RWPE2 (cell line): ENCODE results near the gene DAAM1.
A peak's percentile ranks its signal among the peaks of the same experiment; 100 is the strongest.

Experiments
- ATAC-seq: fragments of 200-7000 bp; cut with Tn5 transposase; 3 replicates; pipeline ENCODE4 v1.9.1; 2021; ENCODE audit warnings: low read depth
- DNase-seq: peaks from one replicate; pipeline ENCODE4 v3.0.0-alpha.2; 2020; ENCODE audit warnings: low spot score
- H3K27ac ChIP-seq: fragments of 450-650 bp; 2 replicates; pipeline ENCODE4 v1.5.1; 2017; ENCODE audit warnings: mild to moderate bottlenecking; ENCODE audit not compliant: poor library complexity, severe bottlenecking
- H3K27me3 ChIP-seq: fragments of 250-450 bp; sonication (Bioruptor Pico); 2 replicates; pipeline ENCODE4 v1.5.1; 2021; ENCODE audit warnings: mild to moderate bottlenecking, moderate library complexity; ENCODE audit not compliant: insufficient read depth, poor library complexity, severe bottlenecking
- H3K36me3 ChIP-seq: fragments of 250-450 bp; sonication (Bioruptor Pico); 2 replicates; pipeline ENCODE4 v1.5.1; 2020; ENCODE audit warnings: low read depth, mild to moderate bottlenecking, moderate library complexity
- H3K4me1 ChIP-seq: fragments of 250-450 bp; sonication (Bioruptor Pico); 2 replicates; pipeline ENCODE4 v1.5.1; 2021; ENCODE audit warnings: mild to moderate bottlenecking, moderate library complexity; ENCODE audit not compliant: insufficient read depth, poor library complexity, severe bottlenecking
- H3K4me3 ChIP-seq: fragments of 250-450 bp; sonication (Bioruptor Pico); 2 replicates; pipeline ENCODE4 v1.5.1; 2021; ENCODE audit warnings: mild to moderate bottlenecking, moderate library complexity; ENCODE audit not compliant: severe bottlenecking
- H3K9me3 ChIP-seq: fragments of 250-450 bp; sonication (Bioruptor Pico); 2 replicates; pipeline ENCODE4 v1.5.1; 2021; ENCODE audit warnings: mild to moderate bottlenecking, moderate library complexity; ENCODE audit not compliant: severe bottlenecking
- TF ChIP-seq, protein P1 (sequence below): fragments of 450-650 bp; IDR thresholded peaks from one replicate; pipeline ENCODE4 v1.5.1; 2017; ENCODE audit warnings: mild to moderate bottlenecking, moderate library complexity; ENCODE audit not compliant: poor library complexity, severe bottlenecking

The DAAM1 gene

GRCh38 chr14:59303216-59303615 is 114.7 kb downstream of the DAAM1 start:
- Histone ChIP-seq H3K4me3 (no peak overlapping the region), H3K36me3 (no peaks in the 10 kb centered on the region), H3K9me3 (no peaks in the 10 kb centered on the region), H3K27me3 (no peaks in the 10 kb centered on the region), H3K27ac (no peak overlapping the region), H3K4me1 (peaks cover 31% of the 10 kb centered on the region)
- DNase-seq (no peak), ATAC-seq (no peak)
- TF ChIP-seq, protein P1, sequence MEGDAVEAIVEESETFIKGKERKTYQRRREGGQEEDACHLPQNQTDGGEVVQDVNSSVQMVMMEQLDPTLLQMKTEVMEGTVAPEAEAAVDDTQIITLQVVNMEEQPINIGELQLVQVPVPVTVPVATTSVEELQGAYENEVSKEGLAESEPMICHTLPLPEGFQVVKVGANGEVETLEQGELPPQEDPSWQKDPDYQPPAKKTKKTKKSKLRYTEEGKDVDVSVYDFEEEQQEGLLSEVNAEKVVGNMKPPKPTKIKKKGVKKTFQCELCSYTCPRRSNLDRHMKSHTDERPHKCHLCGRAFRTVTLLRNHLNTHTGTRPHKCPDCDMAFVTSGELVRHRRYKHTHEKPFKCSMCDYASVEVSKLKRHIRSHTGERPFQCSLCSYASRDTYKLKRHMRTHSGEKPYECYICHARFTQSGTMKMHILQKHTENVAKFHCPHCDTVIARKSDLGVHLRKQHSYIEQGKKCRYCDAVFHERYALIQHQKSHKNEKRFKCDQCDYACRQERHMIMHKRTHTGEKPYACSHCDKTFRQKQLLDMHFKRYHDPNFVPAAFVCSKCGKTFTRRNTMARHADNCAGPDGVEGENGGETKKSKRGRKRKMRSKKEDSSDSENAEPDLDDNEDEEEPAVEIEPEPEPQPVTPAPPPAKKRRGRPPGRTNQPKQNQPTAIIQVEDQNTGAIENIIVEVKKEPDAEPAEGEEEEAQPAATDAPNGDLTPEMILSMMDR = no peak

GRCh38 chr14:59305231-59305630 is 116.8 kb downstream of the DAAM1 start:
- H3K27ac ChIP-seq = peak overlapping the region; percentile 83

DNA sequence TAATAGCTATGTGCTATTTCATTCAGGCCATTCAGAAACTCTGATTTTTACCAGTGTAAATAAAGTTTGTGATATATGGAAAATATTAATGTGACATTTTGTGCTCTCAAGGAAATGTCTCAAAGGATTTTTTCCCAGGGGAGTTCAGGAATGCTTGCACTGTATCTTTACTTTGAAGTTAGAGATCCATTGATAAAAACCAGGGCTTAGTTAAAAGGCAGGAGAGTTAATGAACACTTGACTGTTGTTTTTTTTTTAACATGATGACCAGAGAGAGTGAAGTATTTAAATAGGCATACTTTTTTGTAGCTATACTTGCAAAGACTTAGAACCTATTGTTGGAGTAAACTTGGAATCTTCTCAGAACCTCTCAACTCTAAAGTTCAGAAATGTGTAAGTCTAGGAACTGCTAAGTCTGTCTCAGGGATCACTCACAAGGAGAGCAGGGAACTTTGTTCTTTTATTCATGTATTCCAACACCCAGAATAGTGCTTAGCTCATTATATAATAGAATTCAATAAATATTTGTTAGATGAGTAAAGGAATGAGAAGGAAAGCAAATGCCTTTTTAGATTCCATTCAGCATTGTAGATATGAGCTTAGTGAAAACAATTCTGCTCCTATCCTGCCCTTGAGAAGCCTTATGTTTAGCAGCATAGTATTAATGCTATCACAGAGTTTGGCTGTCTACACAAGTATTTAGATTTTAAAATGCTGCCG is 117.5 kb downstream of the DAAM1 start:
- Histone ChIP-seq H3K36me3 (no peaks in the 10 kb centered on the region), H3K9me3 (no peaks in the 10 kb centered on the region), H3K4me1 (peaks cover 35% of the 10 kb centered on the region), H3K4me3 (no peak overlapping the region), H3K27ac (peak overlapping the region; percentile 83), H3K27me3 (no peaks in the 10 kb centered on the region)
- DNase-seq (no peak), ATAC-seq (peak; percentile 44)
- TF ChIP-seq, protein P1 = no peak

More at GRCh38 chr14:59305231-59305630, 116.8 kb downstream of the DAAM1 start:
- Histone ChIP-seq H3K9me3 (no peaks in the 10 kb centered on the region), H3K4me1 (peaks cover 32% of the 10 kb centered on the region), H3K27me3 (no peaks in the 10 kb centered on the region), H3K36me3 (no peaks in the 10 kb centered on the region), H3K4me3 (no peak overlapping the region)
- no peak for ATAC-seq
- TF ChIP-seq, protein P1 = no peak
- no peak for DNase-seq

GRCh38 chr14:59306775-59307174 is 118.3 kb downstream of the DAAM1 start:
- ATAC-seq (peak; percentile 97), DNase-seq (peak; percentile 73)
- Histone ChIP-seq H3K27me3 (no peaks in the 10 kb centered on the region), H3K27ac (peak overlapping the region; percentile 83), H3K4me3 (no peak overlapping the region), H3K9me3 (no peaks in the 10 kb centered on the region), H3K36me3 (no peaks in the 10 kb centered on the region), H3K4me1 (peaks cover 35% of the 10 kb centered on the region)
- TF ChIP-seq, protein P1 = no peak

DNA sequence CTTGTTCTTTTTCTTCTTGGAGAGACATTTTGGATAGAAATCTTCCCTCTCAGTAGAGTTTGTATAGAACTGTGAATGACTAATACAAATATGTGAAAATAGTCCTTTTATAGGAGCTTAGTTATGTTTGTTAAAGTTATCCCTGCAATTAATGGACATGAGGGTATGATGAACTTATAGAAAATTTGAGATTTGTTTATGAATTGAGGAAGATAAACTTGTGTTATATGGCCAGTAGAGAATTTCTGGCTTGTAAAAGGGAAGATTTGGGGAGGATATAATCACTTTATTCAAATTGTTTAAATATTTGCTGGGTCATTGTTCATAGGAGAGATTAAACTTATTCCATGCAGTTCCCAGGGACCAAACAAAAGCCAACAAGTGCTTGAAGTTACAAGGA is 119.6 kb downstream of the DAAM1 start:
- ATAC-seq (no peak), DNase-seq (no peak)
- no peak overlapping the region for H3K4me3 ChIP-seq
- peak overlapping the region; percentile 83 for H3K27ac ChIP-seq
- H3K36me3 ChIP-seq = no peaks in the 10 kb centered on the region
- TF ChIP-seq, protein P1 = no peak
- H3K9me3 ChIP-seq = no peaks in the 10 kb centered on the region
- H3K4me1 ChIP-seq = peaks cover 35% of the 10 kb centered on the region
- H3K27me3 ChIP-seq = no peaks in the 10 kb centered on the region
